Central memory CD8-positive, alpha-beta T cell (primary cell): ENCODE results near the gene PPM1L.

Source experiments
- ATAC-seq: fragments of 150-1000 bp; cut with Tn5 transposase; replicated peaks from 2 replicates; pipeline ENCODE4 v1.10.0; 2022; ENCODE audit warnings: mild to moderate bottlenecking, moderate FRiP score, moderate number of reproducible peaks; ENCODE audit not compliant: poor library complexity, severe bottlenecking; ENCODE audit errors: extremely low read depth
- DNase-seq, 2 donors: peaks; one replicate each; pipeline ENCODE4 v3.0.0; 2021; ENCODE audit warnings: low spot score in 2 of 2
- H3K27ac Mint-ChIP-seq: one replicate; pipeline ENCODE4 v1.8.0; 2022; ENCODE audit warnings: low read depth, mild to moderate bottlenecking, moderate library complexity, mixed read lengths
- H3K27me3 Mint-ChIP-seq: one replicate; pipeline ENCODE4 v1.8.0; 2022; ENCODE audit warnings: mixed read lengths
- H3K36me3 Mint-ChIP-seq: one replicate; pipeline ENCODE4 v1.8.0; 2022; ENCODE audit warnings: mild to moderate bottlenecking, moderate library complexity, mixed read lengths; ENCODE audit not compliant: insufficient read depth
- H3K4me1 Mint-ChIP-seq: one replicate; pipeline ENCODE4 v1.8.0; 2022; ENCODE audit warnings: mixed read lengths
- H3K4me3 Mint-ChIP-seq: one replicate; pipeline ENCODE4 v1.8.0; 2022; ENCODE audit warnings: mild to moderate bottlenecking, moderate library complexity, mixed read lengths
- H3K9me3 Mint-ChIP-seq: one replicate; pipeline ENCODE4 v1.8.0; 2022; ENCODE audit warnings: mixed read lengths

Gene PPM1L

GRCh38 chr3:160935413-160936095 lies 179.5 kb downstream of the PPM1L start:
- H3K27ac Mint-ChIP-seq: no peak overlapping the region
- no peak for DNase-seq
- no peaks in the 10 kb centered on the region for H3K9me3 Mint-ChIP-seq
- H3K4me1 Mint-ChIP-seq: no peaks in the 10 kb centered on the region
- H3K27me3 Mint-ChIP-seq: peaks cover 7% of the 10 kb centered on the region
- ATAC-seq: no peak
- H3K4me3 Mint-ChIP-seq: no peak overlapping the region
- no peaks in the 10 kb centered on the region for H3K36me3 Mint-ChIP-seq

- Mint-ChIP-seq H3K27me3 (no peaks in the 10 kb centered on the region), H3K4me1 (no peaks in the 10 kb centered on the region), H3K4me3 (no peak overlapping the region), H3K27ac (no peak overlapping the region), H3K36me3 (no peaks in the 10 kb centered on the region), H3K9me3 (no peaks in the 10 kb centered on the region)
- ATAC-seq (peak; percentile 72), DNase-seq (peak; percentile 54 to 58)
These were observed 186.0 kb downstream of the PPM1L start for GRCh38 chr3:160941885-160942494.

DNA sequence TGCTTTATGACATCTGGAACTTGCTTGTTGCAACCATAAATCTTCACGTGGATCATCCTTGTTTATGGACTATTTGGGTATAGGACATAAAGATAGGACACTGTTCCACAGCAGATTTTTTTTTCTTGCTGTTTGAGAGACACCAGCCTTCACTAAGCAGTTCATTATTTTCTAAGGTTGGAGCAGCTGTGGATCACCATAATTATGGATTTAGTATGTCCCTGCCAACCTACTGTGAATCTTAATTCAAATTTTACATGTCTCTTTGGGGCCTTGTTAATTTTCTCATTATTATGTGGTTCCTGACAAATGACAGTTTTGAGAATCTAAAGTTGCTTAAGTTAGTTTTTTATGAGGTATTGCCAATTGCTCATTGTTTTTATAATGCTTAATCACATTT lies 188.0 kb downstream of the PPM1L start:
- Mint-ChIP-seq H3K4me1 (peaks cover under 1% of the 10 kb centered on the region), H3K36me3 (no peaks in the 10 kb centered on the region), H3K27me3 (no peaks in the 10 kb centered on the region), H3K9me3 (no peaks in the 10 kb centered on the region), H3K4me3 (no peak overlapping the region), H3K27ac (no peak overlapping the region)
- ATAC-seq (no peak), DNase-seq (no peak)

- no peaks in the 10 kb centered on the region for H3K9me3 Mint-ChIP-seq
- ATAC-seq (no peak), DNase-seq (no peak)
- H3K4me1 Mint-ChIP-seq: peaks cover 9% of the 10 kb centered on the region
- H3K27me3 Mint-ChIP-seq: no peaks in the 10 kb centered on the region
- no peaks in the 10 kb centered on the region for H3K36me3 Mint-ChIP-seq
- no peak overlapping the region for H3K27ac Mint-ChIP-seq
- H3K4me3 Mint-ChIP-seq: no peak overlapping the region
These were observed 189.3 kb downstream of the PPM1L start for GRCh38 chr3:160945336-160945735.

GRCh38 chr3:160948273-160948672 lies 192.2 kb downstream of the PPM1L start:
- Mint-ChIP-seq H3K9me3 (no peaks in the 10 kb centered on the region), H3K4me1 (peaks cover 9% of the 10 kb centered on the region), H3K27me3 (no peaks in the 10 kb centered on the region), H3K36me3 (no peaks in the 10 kb centered on the region), H3K27ac (no peak overlapping the region), H3K4me3 (no peak overlapping the region)
- DNase-seq: no peak
- no peak for ATAC-seq

DNA sequence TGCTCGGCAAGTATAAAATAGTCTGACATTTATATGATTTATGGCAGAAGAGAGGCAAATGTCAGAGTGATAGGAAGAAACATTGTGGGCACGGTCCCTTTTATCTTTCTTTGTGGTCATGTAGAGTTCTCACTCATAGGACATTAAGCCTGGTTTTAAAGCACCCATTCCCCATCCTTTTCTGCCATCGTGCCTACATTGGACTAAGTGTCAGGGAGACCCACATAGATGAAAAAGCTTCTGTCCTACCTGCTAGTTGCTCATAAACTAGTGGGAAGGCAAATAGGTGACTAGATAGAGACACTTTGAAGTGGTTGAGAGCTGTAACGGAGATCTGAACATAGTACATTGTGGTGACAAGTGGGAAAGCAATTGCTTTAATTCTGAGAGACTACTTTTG lies 193.4 kb downstream of the PPM1L start:
- Mint-ChIP-seq H3K9me3 (no peaks in the 10 kb centered on the region), H3K36me3 (no peaks in the 10 kb centered on the region), H3K4me3 (no peak overlapping the region), H3K27ac (no peak overlapping the region), H3K4me1 (peaks cover 9% of the 10 kb centered on the region), H3K27me3 (no peaks in the 10 kb centered on the region)
- no peak for ATAC-seq
- DNase-seq: no peak

DNA sequence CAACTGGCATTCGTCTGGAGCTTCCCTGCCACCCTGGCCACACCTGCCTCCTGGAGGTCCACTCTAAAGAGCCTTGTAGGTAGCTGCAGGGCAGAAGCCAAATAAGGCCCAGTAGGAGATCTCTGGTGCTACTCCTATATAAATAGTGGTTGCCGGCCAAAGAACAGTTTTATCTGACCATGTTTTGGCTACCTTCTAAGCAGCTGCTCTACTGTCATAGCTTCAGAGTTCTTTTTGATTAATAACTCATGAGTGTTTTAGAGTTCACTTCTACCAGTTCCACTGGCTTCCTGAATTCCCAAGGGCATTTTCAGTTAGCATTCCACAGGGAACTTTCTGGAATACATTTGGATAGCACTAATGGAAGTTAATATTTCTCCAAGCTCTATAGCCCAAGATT lies 194.5 kb downstream of the PPM1L start:
- H3K27me3 Mint-ChIP-seq: no peaks in the 10 kb centered on the region
- DNase-seq (no peak), ATAC-seq (no peak)
- H3K27ac Mint-ChIP-seq: no peak overlapping the region
- H3K36me3 Mint-ChIP-seq: no peaks in the 10 kb centered on the region
- no peaks in the 10 kb centered on the region for H3K9me3 Mint-ChIP-seq
- no peak overlapping the region for H3K4me3 Mint-ChIP-seq
- peaks cover 9% of the 10 kb centered on the region for H3K4me1 Mint-ChIP-seq

- peaks cover 9% of the 10 kb centered on the region for H3K4me1 Mint-ChIP-seq
- DNase-seq (no peak), ATAC-seq (no peak)
- H3K27me3 Mint-ChIP-seq: no peaks in the 10 kb centered on the region
- no peak overlapping the region for H3K4me3 Mint-ChIP-seq
- no peak overlapping the region for H3K27ac Mint-ChIP-seq
- H3K9me3 Mint-ChIP-seq: no peaks in the 10 kb centered on the region
- no peaks in the 10 kb centered on the region for H3K36me3 Mint-ChIP-seq
These were observed 194.9 kb downstream of the PPM1L start for GRCh38 chr3:160950954-160951353.

GRCh38 chr3:160951642-160952487 lies 195.8 kb downstream of the PPM1L start:
- no peak for DNase-seq
- no peaks in the 10 kb centered on the region for H3K36me3 Mint-ChIP-seq
- no peak overlapping the region for H3K27ac Mint-ChIP-seq
- no peak overlapping the region for H3K4me3 Mint-ChIP-seq
- ATAC-seq: no peak
- peaks cover 6% of the 10 kb centered on the region for H3K27me3 Mint-ChIP-seq
- H3K4me1 Mint-ChIP-seq: peaks cover 9% of the 10 kb centered on the region
- H3K9me3 Mint-ChIP-seq: no peaks in the 10 kb centered on the region

- Mint-ChIP-seq H3K27me3 (peaks cover 18% of the 10 kb centered on the region), H3K36me3 (no peaks in the 10 kb centered on the region), H3K27ac (no peak overlapping the region), H3K4me3 (no peak overlapping the region), H3K9me3 (no peaks in the 10 kb centered on the region), H3K4me1 (peaks cover 9% of the 10 kb centered on the region)
- DNase-seq (no peak), ATAC-seq (no peak)
These were observed 197.7 kb downstream of the PPM1L start for GRCh38 chr3:160953686-160954085.

- Mint-ChIP-seq H3K36me3 (no peaks in the 10 kb centered on the region), H3K27ac (no peak overlapping the region), H3K9me3 (no peaks in the 10 kb centered on the region), H3K27me3 (peaks cover 18% of the 10 kb centered on the region), H3K4me1 (no peaks in the 10 kb centered on the region), H3K4me3 (no peak overlapping the region)
- no peak for ATAC-seq
- no peak for DNase-seq
These were observed 200.8 kb downstream of the PPM1L start for GRCh38 chr3:160956785-160957184.

DNA sequence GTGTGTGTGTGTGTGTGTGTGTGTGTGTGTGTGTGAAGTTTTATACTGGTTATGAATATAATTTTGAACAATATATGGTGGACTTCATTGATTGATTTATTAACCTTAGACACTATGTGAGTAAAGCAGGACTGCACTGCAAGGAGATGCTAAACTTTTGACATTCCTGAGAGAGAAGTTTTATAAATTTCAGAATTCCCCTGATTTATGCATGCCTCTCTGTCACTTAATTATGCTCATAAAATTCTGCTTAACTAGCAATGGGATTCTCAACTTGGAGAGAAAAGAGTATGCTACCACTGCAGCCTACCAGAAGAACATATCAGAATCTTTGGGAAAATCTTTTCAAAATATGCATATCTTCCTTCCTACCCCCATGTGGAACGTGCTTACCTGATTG lies 204.5 kb downstream of the PPM1L start:
- DNase-seq (no peak), ATAC-seq (no peak)
- Mint-ChIP-seq H3K4me1 (no peaks in the 10 kb centered on the region), H3K36me3 (no peaks in the 10 kb centered on the region), H3K4me3 (no peak overlapping the region), H3K9me3 (no peaks in the 10 kb centered on the region), H3K27ac (no peak overlapping the region), H3K27me3 (peaks cover 18% of the 10 kb centered on the region)

- Mint-ChIP-seq H3K27me3 (no peaks in the 10 kb centered on the region), H3K9me3 (no peaks in the 10 kb centered on the region), H3K4me1 (no peaks in the 10 kb centered on the region), H3K4me3 (no peak overlapping the region), H3K27ac (no peak overlapping the region), H3K36me3 (no peaks in the 10 kb centered on the region)
- no peak for ATAC-seq
- DNase-seq: no peak
These were observed 207.9 kb downstream of the PPM1L start for GRCh38 chr3:160963949-160964348.
